IPS-NIHi7 (cell line): ENCODE measurements around the gene FAM229A.

Experiments used
- DNase-seq: peaks from one replicate; pipeline ENCODE4 v3.0.0; 2012; ENCODE audit warnings: mixed read lengths; ENCODE audit errors: extremely low spot score

The FAM229A gene

DNA sequence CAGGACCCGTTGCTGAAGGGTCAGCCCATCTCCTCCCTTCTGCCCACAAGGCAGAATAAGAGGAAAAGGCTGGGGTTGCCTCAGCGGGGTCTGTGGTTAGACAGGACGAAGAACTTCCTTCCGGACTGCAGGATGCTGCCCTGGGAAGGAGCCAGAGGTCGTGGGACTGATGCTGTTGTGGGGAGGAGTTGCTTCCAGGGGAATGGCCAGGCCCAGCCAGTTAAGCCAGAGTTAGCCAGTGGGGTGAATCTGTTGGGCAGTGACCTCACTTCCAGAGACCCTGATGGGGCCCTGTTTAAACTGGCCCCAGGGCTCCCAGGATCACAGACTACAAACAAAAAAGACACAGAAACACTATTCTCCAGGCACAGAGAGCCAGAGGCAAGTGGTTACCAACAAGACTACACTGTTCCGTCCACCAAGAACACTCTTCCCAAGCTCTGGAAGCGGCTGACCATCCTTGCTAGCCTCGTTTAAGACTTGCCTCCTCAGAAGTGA is 13.0 kb downstream of the FAM229A start:
- DNase-seq, result no peak

DNA sequence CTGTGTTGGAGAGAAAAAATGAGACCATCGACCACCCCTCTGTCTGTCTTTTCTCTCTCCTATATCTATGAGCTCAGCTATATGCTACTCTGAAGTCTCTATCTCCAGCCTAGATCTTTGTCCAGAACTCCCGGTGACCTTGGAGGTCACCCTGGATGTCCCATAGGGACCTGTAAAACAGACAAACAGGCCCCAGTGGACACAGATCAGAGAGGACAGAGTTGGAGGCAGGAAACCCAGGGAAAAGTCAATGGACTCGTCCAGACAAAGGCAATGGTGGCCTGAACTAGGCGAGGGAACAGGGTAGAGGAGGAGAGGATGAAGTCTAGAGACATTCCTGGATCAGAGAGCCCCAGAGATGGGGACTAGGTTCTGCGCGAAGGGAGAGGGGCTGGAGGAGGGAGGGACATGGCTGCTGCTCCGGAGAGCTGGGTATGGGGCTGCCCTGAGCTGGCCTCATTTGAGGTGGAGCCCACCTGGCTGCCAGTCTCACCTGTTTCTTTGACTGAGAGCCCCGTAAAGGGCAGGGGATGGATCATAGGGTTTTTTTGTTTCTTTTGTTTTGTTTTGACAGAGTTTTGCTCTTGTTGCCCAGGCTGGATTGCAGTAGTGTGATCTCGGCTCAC is 15.6 kb downstream of the FAM229A start:
- DNase-seq, result no peak

DNA sequence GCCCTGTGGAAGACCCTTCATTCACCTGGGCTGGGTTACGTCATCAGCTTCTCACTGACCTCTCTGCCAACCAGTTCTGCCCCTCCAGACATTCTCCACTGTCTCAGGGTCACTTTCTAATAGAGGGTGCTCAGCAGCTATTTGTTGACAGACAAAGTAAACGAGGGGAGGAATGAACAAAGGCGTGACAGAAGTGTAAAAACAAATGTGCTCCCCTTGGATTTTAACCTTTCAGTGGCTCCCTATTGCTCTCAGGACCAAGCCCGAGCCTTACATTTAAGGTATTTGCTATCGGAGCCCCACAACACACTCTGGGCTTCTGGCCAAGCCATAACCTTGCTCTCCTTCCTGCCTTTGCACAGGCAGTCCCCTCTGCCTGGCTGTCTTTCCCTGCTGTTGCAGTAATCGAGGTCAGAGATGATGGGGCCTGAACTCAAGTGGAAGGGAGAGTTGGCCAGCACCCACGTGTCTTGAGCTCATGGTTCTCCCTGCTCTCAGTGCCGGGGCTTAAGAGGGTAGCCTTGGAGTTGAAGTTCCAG is 16.9 kb downstream of the FAM229A start:
- DNase-seq, result no peak

DNA sequence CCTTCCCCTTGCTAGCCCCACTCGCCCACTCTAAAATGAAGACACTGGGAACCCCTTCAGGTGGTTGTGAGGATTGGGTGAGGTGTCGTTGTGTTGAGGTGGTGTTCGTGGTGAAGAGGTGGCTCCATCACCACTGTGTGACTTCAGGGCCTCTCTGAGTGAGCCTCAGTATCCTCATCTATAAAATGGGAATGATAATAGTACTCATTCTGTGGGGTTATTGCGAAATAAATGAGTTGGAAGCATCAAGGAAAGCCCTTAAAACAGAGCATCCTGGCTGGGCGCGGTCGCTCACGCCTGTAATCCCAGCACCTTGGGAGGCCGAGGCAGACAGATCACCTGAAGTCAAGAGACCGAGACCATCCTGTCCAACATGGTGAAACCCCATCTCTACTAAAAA is 19.6 kb downstream of the FAM229A start:
- DNase-seq, result no peak

DNA sequence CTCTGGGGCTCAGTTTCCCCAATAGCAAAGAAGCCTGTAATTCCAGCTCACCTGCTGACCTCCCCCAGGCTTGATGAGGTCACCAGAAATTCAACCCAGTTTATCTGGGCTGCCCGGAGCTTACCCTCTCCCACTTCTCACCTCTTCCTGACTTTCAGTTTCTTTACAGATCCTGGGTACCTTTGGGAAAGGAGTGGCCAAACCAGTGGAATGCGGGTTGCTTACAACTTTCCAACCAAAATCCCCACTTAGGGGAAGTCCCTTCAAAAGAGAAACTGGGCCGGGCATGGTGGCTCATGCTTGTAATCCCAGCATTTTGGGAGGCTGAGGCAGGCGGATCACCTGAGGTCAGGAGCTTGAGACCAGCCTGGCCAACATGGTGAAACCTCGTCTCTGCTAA is 20.3 kb downstream of the FAM229A start:
- no peak for DNase-seq

DNA sequence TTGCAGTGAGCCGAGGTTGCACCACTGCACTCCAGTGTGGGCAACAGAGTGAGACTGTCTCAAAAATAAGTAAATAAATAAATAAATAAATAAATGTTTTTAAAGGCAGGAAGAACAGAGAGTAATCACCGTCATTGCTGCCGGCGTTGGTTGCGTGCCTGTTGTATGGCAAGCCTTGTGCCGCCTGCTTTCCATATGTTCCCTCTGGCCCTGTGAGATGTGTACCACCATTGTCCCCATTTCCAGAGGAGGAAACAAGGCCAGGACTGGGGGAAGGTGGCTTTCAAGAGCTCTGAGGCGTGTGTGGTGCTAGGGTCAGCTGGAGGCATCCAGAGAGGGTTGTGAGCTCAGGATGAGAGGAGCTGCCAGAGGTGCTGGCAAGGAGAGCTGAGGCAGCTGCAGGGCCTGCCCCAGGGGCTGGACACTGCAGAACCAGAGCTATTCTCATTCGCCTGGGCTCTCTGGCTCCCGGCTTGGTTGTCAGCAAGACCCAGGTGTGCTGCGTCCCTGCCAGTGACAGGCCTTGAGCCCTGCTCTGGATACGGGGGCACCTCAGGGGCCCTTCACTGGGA is 21.0 kb downstream of the FAM229A start:
- DNase-seq, result no peak

DNA sequence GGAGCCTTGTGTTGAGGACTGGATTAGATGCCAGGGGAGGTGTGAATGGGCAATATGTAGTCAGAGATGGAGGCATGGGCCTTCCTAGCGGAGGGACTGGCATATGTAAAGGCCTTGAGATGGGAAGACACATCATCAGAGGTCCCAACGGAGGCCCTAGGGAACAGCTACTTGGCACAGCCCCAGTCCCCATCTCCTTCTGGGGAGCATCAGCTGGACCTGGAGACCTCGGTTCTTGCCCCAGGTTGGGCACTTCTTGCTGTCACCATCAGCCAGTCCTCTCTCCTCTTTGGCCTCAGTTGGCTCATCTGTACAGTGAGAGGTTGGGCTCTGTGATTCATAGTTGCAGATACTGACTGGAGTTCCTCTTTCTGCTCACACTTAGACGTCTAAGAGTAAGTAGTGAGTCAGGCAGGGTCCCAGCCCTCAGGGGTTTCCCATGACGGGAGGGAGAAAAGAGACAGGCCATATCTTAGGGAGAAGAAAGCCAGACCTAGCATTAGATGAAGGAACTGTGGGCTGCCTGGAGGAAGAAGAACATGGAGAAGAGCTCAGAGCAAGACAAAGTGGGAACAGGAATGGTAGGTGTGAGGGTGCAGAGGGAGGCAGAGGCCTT is 22.8 kb downstream of the FAM229A start:
- no peak for DNase-seq

DNA sequence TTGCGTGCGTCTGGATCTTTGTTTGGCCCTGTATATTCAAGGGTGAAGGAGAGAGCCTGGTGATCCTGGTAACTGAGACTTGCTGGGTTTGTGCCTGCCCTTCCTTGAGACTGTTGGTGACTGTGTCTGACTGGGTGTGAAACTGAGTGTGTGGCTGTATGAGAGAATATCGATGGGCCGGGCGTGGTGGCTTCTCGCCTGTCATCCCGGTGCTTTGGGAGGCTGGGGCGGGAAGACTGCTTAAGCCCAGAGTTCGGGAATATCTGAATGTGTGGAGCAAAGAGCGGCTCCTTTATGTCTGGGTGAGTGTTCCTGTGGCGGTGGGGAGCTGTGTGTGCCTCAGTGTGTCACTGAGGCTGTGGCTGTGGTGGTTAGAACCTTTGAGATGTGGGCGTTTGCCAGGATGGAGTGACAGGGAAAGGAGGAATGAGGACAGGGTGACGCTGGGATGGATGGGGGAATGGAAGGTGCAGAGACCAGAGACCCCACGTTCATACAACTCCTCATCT is 23.6 kb downstream of the FAM229A start:
- DNase-seq, result no peak

DNA sequence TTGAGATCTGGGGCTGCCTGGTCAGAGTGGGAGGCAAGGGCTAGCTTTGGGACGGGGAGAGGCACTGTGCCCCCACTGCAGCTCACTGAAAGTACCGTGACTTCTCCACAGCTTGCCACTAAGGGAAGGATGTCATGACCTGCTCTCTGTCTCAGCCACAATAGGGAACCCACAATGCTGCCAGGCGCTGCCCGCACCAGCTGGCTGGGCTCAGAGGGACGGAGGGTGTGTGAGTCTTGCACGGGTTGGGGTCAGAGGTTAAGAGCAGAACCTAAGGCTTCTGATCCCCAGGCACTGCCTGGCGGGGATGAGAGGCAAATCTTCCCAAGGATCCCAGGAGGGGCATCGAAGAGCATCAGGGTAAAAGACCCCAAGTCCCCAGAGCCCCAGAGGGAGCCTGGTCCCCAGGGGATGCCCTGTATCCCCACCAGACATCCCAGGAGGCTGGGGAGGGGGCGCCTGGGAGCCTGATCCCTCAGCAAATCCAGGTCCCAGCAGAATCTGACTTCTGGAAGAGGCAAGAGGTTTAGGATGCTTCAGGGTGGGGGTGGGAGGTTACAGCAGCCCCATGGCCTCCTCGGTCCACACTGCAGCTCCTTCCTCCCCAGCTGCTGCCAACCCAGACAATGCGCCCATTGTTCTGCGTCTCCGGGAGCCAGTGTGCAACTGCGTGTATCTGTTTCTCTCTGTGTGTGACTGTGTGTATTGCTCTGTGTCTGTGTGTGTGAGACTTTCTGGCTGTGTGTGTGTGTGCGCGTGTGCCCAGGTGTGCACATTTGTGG is 24.2 kb downstream of the FAM229A start:
- no peak for DNase-seq

DNA sequence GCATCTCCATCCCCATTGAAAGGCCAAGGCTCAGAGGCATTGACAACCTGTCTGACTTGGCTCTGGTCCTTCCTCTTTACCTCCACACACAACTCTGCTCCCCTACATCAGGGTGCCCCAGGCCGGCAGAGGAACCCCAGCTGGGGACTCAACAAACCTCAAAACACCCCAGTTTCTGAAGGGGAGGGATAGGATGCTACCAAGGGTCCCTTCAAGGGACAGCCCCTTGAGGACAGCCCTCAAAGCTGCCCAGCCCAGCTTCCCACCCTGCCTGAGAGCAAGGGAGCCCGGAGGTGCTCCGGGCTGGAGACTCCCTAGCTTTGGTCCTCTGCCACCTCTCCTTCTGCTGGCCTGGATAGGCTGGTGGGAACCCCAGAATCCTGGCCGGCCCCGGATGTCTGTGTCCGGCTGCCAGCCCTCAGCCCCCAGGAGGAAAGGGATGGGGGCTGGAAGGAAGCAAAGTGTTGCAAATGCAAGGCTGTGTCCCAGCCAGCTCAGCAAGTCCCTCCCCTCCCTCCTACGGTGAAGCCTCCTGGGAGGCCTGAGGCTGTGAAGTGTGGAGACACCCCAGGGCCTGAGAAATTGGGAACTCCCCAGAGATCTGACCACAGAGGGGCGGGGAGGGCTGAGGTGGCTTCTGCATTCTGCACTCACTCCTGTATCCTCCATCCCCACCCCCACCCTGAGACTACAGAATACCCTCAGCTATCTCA is 25.2 kb downstream of the FAM229A start:
- DNase-seq, result no peak

DNA sequence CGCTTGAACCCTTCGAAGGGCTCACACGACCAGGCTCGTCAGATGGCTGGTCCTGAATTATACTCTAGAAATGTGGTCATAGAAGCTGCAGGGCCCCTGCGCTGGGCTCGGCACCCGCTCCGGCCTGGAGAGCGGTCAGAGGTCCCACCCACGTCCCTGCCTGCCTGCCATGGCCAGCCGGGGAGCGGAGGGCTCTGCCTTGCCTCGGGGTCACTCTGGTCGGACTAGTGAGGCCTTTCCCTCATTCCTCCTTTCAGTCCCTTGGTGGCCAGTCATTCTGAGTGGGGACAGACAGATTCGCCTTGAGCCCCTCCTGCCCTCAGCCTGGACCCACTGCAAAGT is 25.7 kb downstream of the FAM229A start:
- no peak for DNase-seq

DNA sequence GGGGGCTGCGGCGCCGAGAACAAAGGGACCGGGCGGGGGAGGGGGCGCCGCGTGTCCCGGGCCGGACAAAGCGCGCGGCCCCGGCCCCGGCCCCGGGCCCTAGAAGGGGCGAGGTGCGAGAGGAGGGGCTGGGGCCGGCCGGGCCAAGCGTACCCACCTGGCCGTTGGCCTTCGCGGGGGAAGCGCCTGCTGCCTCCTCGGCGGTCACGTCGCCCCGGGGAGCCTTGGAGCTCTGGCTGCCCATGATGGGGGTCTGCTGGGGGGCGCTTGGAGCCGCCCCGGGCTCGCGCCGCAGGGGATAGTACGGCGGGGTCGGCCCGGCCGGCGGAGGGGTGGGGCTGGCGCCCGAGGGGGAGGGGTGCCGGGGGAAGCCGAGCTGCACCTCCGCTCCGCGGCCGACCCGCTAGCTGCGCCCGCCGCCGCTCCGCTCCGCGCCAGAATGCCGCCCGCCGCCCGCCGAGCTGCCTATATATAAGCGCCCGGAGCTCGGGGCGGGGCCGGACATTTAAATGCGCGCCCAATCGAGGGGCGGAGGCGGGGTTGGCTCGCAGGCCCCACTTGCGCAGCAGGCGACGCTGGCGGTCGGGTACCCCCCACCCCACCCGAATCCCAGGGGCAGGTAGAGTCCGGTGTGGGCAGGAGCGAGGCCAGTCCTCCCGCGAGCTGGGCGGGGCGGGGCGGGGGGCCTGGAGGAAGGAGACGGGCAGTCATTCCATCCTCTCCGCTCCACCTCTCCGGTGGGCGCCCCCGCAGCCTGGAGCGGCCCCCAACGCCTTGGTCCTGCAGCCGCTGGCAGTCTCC is 26.3 kb downstream of the FAM229A start, which contains the start of gene MARCKSL1:
Gene MARCKSL1, minus strand, starts transcription at position 444 of the 801 bp plus-strand sequence. Its CDS starts 200 bp downstream, at position 244.
- peak; percentile 83 for DNase-seq

DNA sequence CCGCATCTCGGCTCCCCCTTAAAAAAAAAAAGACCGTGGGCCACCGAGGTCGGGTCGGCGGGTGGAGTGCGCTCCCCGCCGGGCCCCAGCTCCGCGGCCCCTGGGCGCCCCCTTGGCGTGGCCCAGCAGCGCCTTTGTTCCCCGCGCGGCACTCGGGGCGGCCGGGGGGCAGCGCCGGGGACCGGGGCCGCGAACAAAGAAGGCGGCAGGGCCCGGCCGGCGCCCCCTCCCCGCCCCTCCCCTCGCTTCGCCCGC is 26.8 kb downstream of the FAM229A start:
- no peak for DNase-seq

DNA sequence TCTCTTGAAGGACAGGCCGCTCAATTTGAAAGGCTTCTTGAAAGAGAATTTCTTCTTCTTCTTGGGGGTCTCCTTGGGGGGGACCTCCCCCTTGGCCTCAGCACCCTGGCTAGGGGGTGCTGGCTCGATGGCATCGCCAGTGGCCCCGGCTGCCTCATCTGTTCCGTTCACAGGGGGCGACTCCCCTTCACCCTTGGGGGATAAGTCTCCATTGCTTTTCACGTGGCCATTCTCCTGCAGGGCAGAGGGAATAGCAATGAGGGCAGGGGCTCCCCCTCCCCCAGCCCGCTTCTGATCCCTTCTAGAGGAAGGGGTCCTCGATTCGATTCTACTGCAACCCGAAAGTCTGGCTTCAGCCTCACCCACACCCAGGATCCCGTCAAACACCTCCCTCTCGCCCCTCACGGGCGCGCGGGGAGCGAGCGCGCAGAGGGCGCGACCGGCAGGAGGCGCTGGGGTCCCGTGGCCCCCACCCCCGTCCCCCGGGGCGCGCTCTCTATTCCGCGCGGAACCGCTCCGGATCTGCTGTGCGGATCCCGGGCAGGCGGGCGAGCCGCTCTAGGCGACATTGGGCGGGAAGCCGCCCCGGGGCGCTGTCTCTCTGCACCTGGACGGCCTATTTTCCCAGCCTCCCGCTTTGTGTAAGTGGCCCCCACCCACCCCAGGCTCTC is 27.3 kb downstream of the FAM229A start:
- peak; percentile 52 for DNase-seq

DNA sequence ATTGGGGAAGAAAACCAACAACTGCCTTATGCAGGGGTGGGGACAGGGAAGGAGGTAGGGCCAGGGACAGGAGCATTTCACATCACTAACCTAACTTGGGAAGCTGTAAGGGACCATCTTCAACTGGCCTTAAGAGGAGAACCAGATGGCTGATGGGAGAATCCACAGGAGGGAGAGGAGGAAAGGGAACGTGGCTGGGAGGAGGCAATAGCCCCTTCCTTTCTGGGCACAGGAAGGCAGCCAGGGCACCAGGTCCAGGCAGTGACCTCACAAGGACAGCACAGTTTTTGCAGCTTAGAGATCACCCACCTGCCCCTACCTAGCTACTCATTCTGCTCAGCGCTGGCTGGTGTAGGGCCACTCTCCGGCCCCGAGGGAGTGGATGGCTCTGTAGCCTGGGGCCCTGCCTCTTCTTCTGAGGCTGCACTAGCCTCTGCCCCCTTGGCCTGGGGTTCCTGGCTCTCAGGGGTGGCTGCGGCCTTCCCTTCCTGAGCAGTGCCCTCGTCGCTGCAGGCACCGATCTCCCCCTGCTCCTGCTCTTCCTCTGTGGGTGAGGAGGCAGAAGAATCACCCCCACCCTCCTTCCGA is 27.9 kb downstream of the FAM229A start:
- no peak for DNase-seq

DNA sequence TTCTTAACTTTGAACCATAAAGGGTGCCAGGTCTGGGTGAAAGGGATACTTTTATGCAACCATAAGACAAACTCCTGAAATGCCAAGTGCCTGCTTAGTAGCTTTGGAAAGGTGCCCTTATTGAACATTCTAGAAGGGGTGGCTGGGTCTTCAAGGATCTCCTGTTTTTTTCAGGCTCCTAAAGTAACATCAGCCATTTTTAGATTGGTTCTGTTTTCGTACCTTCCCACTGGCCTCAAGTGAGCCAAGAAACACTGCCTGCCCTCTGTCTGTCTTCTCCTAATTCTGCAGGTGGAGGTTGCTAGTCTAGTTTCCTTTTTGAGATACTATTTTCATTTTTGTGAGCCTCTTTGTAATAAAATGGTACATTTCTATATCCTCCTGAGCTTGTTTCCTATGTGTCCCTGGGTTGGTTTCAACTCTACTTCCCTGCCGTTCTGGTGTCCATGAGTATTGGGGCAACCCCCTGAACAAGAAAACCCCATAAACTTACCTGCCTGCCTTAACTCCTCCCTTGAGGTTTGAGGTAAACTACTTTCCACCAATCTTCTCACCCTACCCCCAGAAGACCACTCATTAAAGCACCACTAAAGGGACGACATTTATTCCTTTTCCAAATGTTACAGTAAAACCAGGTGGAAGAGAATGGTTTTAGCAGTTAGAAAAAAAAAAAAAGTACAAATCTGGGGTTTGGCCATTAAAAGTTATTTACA is 28.9 kb downstream of the FAM229A start:
- no peak for DNase-seq

DNA sequence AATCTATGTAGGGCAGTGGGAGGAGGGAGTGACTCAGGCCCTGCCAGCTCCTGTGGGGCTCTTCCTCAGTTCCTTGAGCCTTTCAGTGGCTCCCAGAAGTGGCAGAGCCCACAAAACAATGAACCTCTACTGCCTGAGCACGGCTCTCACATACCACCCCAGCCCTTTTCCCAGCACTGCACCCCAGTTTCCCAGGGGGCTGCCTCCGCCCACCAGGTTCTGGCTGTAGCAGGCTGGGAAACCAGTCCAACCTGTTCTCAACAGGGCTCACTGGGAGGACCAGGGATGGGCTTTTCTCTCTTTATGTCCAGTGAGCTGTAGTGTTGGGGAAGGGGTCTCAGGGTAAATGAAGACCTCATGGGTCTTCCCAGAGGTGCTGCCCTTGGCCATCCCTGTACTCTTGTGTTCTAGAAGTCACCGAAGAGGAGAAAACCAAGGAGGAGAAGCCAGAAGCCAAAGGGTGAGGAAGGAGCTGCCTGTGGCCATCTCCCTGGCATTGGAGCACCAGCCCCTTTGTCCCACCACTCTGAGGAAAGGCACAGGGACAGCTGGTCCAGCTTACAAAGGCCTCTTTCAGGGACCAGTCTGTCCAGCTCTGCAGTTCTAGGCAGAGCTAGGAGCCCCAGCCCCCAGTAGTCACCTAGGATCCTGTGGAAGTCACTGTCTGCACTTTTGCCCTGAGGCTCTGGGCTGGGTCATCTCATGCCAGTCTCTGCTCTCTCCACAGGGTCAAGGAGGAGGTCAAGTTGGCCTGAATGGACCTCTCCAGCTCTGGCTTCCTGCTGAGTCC is 29.8 kb downstream of the FAM229A start:
- DNase-seq, result no peak

DNA sequence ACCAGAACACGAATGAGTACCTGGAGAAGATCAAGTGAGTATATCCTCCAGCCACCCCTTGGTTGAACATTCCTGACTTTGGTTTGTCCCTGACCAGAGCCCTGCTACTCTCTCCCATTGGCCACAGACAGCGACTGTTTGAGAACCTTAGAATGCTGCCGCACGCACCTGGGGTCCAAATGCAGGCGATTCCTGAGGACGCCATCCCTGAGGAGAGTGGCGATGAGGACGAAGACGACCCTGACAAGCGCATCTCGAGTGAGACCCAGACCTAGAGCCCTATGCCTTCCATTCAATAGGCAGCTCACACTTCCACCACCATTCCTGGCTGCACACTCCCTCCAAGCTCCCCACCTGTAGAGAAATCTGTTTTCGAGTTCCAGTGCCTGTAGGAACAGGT is 30.7 kb downstream of the FAM229A start:
- no peak for DNase-seq
